Activated T-helper 1 cell treated with anti-CD3 and anti-CD28 coated beads, Interleukin-12 subunit alpha, Interleukin-12 subunit beta, Interleukin-2, Interleukin-4 antibody, amounts not matched to agents 30 ng/mL and 10 ng/mL and 1 ng/mL, durations not matched to agents 14 hours and 24 hours and 36 hours (primary cell): ENCODE results near the gene DPF1. TPM values are rescaled to one million over a fixed set of nuclear protein-coding genes. Genes with fewer than 3 reads are reported as not detected.
"Not testable (repeated sequence)": the region's sequence is repeated elsewhere in the genome, so short reads cannot be mapped to it uniquely, and the experiment has no call there.

ENCODE experiments used
- DNase-seq: peaks from one replicate; pipeline ENCODE4 v3.0.0; 2021; ENCODE audit warnings: low spot score
- H3K27ac Mint-ChIP-seq: one replicate; pipeline ENCODE4 v1.8.0; 2021; ENCODE audit warnings: mild to moderate bottlenecking, mixed read lengths
- H3K27me3 Mint-ChIP-seq: one replicate; pipeline ENCODE4 v1.8.0; 2022; ENCODE audit warnings: mild to moderate bottlenecking, moderate library complexity, mixed read lengths; ENCODE audit not compliant: insufficient read depth
- H3K36me3 Mint-ChIP-seq: one replicate; pipeline ENCODE4 v1.8.0; 2021; ENCODE audit warnings: low read depth, mixed read lengths
- H3K4me1 Mint-ChIP-seq: one replicate; pipeline ENCODE4 v1.8.0; 2021; ENCODE audit warnings: low read depth, mixed read lengths
- H3K4me3 Mint-ChIP-seq: one replicate; pipeline ENCODE4 v1.8.0; 2021; ENCODE audit warnings: mild to moderate bottlenecking, moderate library complexity, mixed read lengths
- H3K9me3 Mint-ChIP-seq: one replicate; pipeline ENCODE4 v1.8.0; 2021; ENCODE audit warnings: mixed read lengths
- intact Hi-C: fragments of 100-400 bp; cut with micrococcal nuclease; formaldehyde crosslinking; loops from one replicate; pipeline ENCODE4 v1.15.1; 2024
- total RNA-seq: library from RNA; stranded (reverse); gene quantifications from 2 replicates; pipeline ENCODE4 v1.2.3, GENCODE V29; 2022

Gene DPF1
- total RNA-seq, 1 donor from 2014 or later, result 1.4 TPM

GRCh38 chr19:38245826-38246498, 21.9 kb upstream of the DPF1 start:
- DNase-seq, result no peak
- intact Hi-C loops, result loop anchor here (2.0 kb wide), 1 partner anchor 19 kb away; the partner anchor contains the start of gene SPINT2
- Mint-ChIP-seq H3K4me1 (peaks cover 10% of the 10 kb centered on the region), H3K27ac (no peak overlapping the region), H3K4me3 (no peak overlapping the region), H3K27me3 (no peaks in the 10 kb centered on the region), H3K9me3 (no peaks in the 10 kb centered on the region), H3K36me3 (peaks cover 1% of the 10 kb centered on the region)

GRCh38 chr19:38243279-38243673, 19.3 kb upstream of the DPF1 start:
- DNase-seq, result no peak
- Mint-ChIP-seq H3K36me3 (peaks cover 1% of the 10 kb centered on the region), H3K27me3 (peaks cover 7% of the 10 kb centered on the region), H3K4me3 (peak overlapping the region; percentile 70), H3K9me3 (no peaks in the 10 kb centered on the region), H3K4me1 (peaks cover 10% of the 10 kb centered on the region), H3K27ac (no peak overlapping the region)
- intact Hi-C loops, result loop anchor here (1.0 kb wide), 1 partner anchor 92 kb away; the partner anchor contains the start of gene CATSPERG

GRCh38 chr19:38239816-38240215, 15.8 kb upstream of the DPF1 start:
- intact Hi-C loops, result no loop called here
- H3K4me1 Mint-ChIP-seq, result peaks cover 5% of the 10 kb centered on the region
- no peak for DNase-seq
- H3K4me3 Mint-ChIP-seq, result no peak overlapping the region
- no peaks in the 10 kb centered on the region for H3K9me3 Mint-ChIP-seq
- peaks cover 9% of the 10 kb centered on the region for H3K27me3 Mint-ChIP-seq
- H3K27ac Mint-ChIP-seq, result no peak overlapping the region
- H3K36me3 Mint-ChIP-seq, result no peaks in the 10 kb centered on the region

GRCh38 chr19:38234615-38235014, 10.6 kb upstream of the DPF1 start:
- intact Hi-C loops, result no loop called here
- no peak overlapping the region for H3K4me3 Mint-ChIP-seq
- H3K27me3 Mint-ChIP-seq, result peaks cover 23% of the 10 kb centered on the region
- H3K9me3 Mint-ChIP-seq, result no peaks in the 10 kb centered on the region
- H3K27ac Mint-ChIP-seq, result no peak overlapping the region
- peaks cover 6% of the 10 kb centered on the region for H3K4me1 Mint-ChIP-seq
- no peak for DNase-seq
- H3K36me3 Mint-ChIP-seq, result no peaks in the 10 kb centered on the region

- H3K4me3 Mint-ChIP-seq, result no peak overlapping the region
- no peaks in the 10 kb centered on the region for H3K36me3 Mint-ChIP-seq
- H3K27me3 Mint-ChIP-seq, result peaks cover 22% of the 10 kb centered on the region
- no peak overlapping the region for H3K27ac Mint-ChIP-seq
- H3K9me3 Mint-ChIP-seq, result no peaks in the 10 kb centered on the region
- DNase-seq, result peak; percentile 71
- intact Hi-C loops, result loop anchor here (1.0 kb wide), 1 partner anchor 102 kb away; the partner anchor contains the start of gene CATSPERG
- peaks cover 6% of the 10 kb centered on the region for H3K4me1 Mint-ChIP-seq
These were observed 9.8 kb upstream of the DPF1 start for GRCh38 chr19:38233740-38234251.

- no peak for DNase-seq
- H3K4me3 Mint-ChIP-seq, result no peak overlapping the region
- H3K36me3 Mint-ChIP-seq, result no peaks in the 10 kb centered on the region
- no peaks in the 10 kb centered on the region for H3K9me3 Mint-ChIP-seq
- no peak overlapping the region for H3K27ac Mint-ChIP-seq
- intact Hi-C loops, result no loop called here
- H3K27me3 Mint-ChIP-seq, result peaks cover 36% of the 10 kb centered on the region
- H3K4me1 Mint-ChIP-seq, result peaks cover 13% of the 10 kb centered on the region
These were observed 7.9 kb upstream of the DPF1 start for GRCh38 chr19:38231918-38232317.

GRCh38 chr19:38230506-38231133, 6.6 kb upstream of the DPF1 start:
- H3K9me3 Mint-ChIP-seq, intact Hi-C loops, H3K36me3 Mint-ChIP-seq, H3K4me3 Mint-ChIP-seq, DNase-seq, H3K27ac Mint-ChIP-seq: not testable (repeated sequence)
- H3K27me3 Mint-ChIP-seq, result peaks cover 46% of the 10 kb centered on the region
- peaks cover 19% of the 10 kb centered on the region for H3K4me1 Mint-ChIP-seq

- H3K4me3 Mint-ChIP-seq, result no peak overlapping the region
- intact Hi-C loops, result loop anchor here (1.0 to 10.0 kb wide), 4 partner anchors 106 to 322 kb away; partner anchors contain the start of genes CATSPERG and SIPA1L3
- H3K36me3 Mint-ChIP-seq, result no peaks in the 10 kb centered on the region
These were observed 5.6 kb upstream of the DPF1 start for GRCh38 chr19:38229585-38230073.

GRCh38 chr19:38228491-38229439, 4.7 kb upstream of the DPF1 start:
- intact Hi-C loops, result loop anchor here (1.0 to 10.0 kb wide), 4 partner anchors 107 to 321 kb away; partner anchors contain the start of genes CATSPERG and SIPA1L3
- DNase-seq, result no peak

More at GRCh38 chr19:38229585-38230073, 5.6 kb upstream of the DPF1 start:
- Mint-ChIP-seq H3K27ac (no peak overlapping the region), H3K9me3 (no peaks in the 10 kb centered on the region), H3K4me1 (peaks cover 20% of the 10 kb centered on the region), H3K27me3 (peaks cover 51% of the 10 kb centered on the region)
- peak; percentile 68 for DNase-seq

GRCh38 chr19:38228005-38228377, 4.0 kb upstream of the DPF1 start:
- Mint-ChIP-seq H3K4me3 (peak overlapping the region; percentile 50), H3K27me3 (peaks cover 65% of the 10 kb centered on the region), H3K4me1 (peaks cover 27% of the 10 kb centered on the region), H3K36me3 (peaks cover 6% of the 10 kb centered on the region), H3K27ac (no peak overlapping the region), H3K9me3 (no peaks in the 10 kb centered on the region)
- intact Hi-C loops, result loop anchor here (10.0 kb wide), 1 partner anchor 183 kb away; no protein-coding TSS in a partner anchor
- no peak for DNase-seq

More at GRCh38 chr19:38228491-38229439, 4.7 kb upstream of the DPF1 start:
- H3K4me1 Mint-ChIP-seq, result peaks cover 21% of the 10 kb centered on the region
- H3K27ac Mint-ChIP-seq, result no peak overlapping the region
- H3K9me3 Mint-ChIP-seq, result no peaks in the 10 kb centered on the region
- H3K4me3 Mint-ChIP-seq, result peak overlapping the region; percentile 78
- H3K36me3 Mint-ChIP-seq, result peaks cover 2% of the 10 kb centered on the region
- peaks cover 57% of the 10 kb centered on the region for H3K27me3 Mint-ChIP-seq

GRCh38 chr19:38227287-38228004, 3.4 kb upstream of the DPF1 start:
- no peak overlapping the region for H3K27ac Mint-ChIP-seq
- intact Hi-C loops, result loop anchor here (10.0 kb wide), 1 partner anchor 183 kb away; no protein-coding TSS in a partner anchor
- H3K27me3 Mint-ChIP-seq, result peaks cover 68% of the 10 kb centered on the region
- peaks cover 6% of the 10 kb centered on the region for H3K36me3 Mint-ChIP-seq
- H3K9me3 Mint-ChIP-seq, result no peaks in the 10 kb centered on the region
- DNase-seq, result no peak
- H3K4me3 Mint-ChIP-seq, result peak overlapping the region; percentile 50
- H3K4me1 Mint-ChIP-seq, result peaks cover 29% of the 10 kb centered on the region
